ENCODE results near the gene CXCR4. TPM values are rescaled to one million over a fixed set of nuclear protein-coding genes. Genes with fewer than 3 reads are reported as not detected.
A peak's percentile ranks its signal among the peaks of the same experiment; 100 is the strongest.

CXCR4 gene
- total and polyA plus RNA-seq, 2 experiments from 2014 or later = 1.1 to 2.4 TPM

- Histone ChIP-seq H3K27ac (no peak overlapping the region), H3K27me3 (peaks cover 22% of the 10 kb centered on the region), H3K4me3 (no peak overlapping the region), H3K4me1 (ENCODE audit: low read depth) (peaks cover 6% of the 10 kb centered on the region), H3K9me3 (ENCODE audit: low read depth) (no peaks in the 10 kb centered on the region), H3K36me3 (no peaks in the 10 kb centered on the region)
- no peak for DNase-seq (ENCODE audit: low read depth in 1 of 2, low spot score in 1 of 2)
- TF ChIP-seq CTCF (IDR thresholded peaks at IDR 0.05; ENCODE audit: low read depth, low read length) = no peak
Observed at GRCh38 chr2:136121204-136121910, 3.4 kb upstream of the CXCR4 start.

- Histone ChIP-seq H3K27me3 (peaks cover 33% of the 10 kb centered on the region), H3K27ac (no peak overlapping the region), H3K4me1 (ENCODE audit: low read depth) (no peaks in the 10 kb centered on the region), H3K4me3 (peak overlapping the region; percentile 58), H3K36me3 (no peaks in the 10 kb centered on the region), H3K9me3 (ENCODE audit: low read depth) (no peaks in the 10 kb centered on the region)
- DNase-seq (ENCODE audit: low read depth in 1 of 2, low spot score in 1 of 2) = no peak
- TF ChIP-seq CTCF (IDR thresholded peaks at IDR 0.05; ENCODE audit: low read depth, low read length) = no peak
Observed at GRCh38 chr2:136119717-136120675, 2.0 kb upstream of the CXCR4 start.

GRCh38 chr2:136118819-136119716 lies 1.1 kb upstream of the CXCR4 start:
- Histone ChIP-seq H3K27ac (no peak overlapping the region), H3K4me1 (ENCODE audit: low read depth) (no peaks in the 10 kb centered on the region), H3K27me3 (peaks cover 33% of the 10 kb centered on the region), H3K4me3 (peak overlapping the region; percentile 58), H3K9me3 (ENCODE audit: low read depth) (no peaks in the 10 kb centered on the region), H3K36me3 (no peaks in the 10 kb centered on the region)
- TF ChIP-seq CTCF (IDR thresholded peaks at IDR 0.05; ENCODE audit: low read depth, low read length) = no peak
- peak in 1 of 2 donors; percentile 54 for DNase-seq (ENCODE audit: low read depth in 1 of 2, low spot score in 1 of 2)

GRCh38 chr2:136117391-136117841 lies 533 bp downstream of the CXCR4 start:
- no peak overlapping the region for H3K27ac ChIP-seq
- peak; percentile 9 for TF ChIP-seq CTCF (IDR thresholded peaks at IDR 0.05; ENCODE audit: low read depth, low read length)
- H3K4me3 ChIP-seq = peak overlapping the region; percentile 58
- no peaks in the 10 kb centered on the region for H3K4me1 ChIP-seq (ENCODE audit: low read depth)
- no peaks in the 10 kb centered on the region for H3K36me3 ChIP-seq
- H3K27me3 ChIP-seq = peaks cover 33% of the 10 kb centered on the region
- no peaks in the 10 kb centered on the region for H3K9me3 ChIP-seq (ENCODE audit: low read depth)
- DNase-seq (ENCODE audit: low read depth in 1 of 2, low spot score in 1 of 2) = peak; percentile 48 to 76
